H1 (cell line): ENCODE data around the gene PRR23C. TPM values are rescaled to one million over a fixed set of nuclear protein-coding genes. Genes with fewer than 3 reads are reported as not detected.

ENCODE experiments used
- CTCF ChIA-PET: fragments of 300-600 bp; sonication (Branson Sonifier 250); formaldehyde crosslinking; loops from one replicate; lab custom pipeline; 2021; ENCODE audit not compliant: partially characterized antibody; lab: Charles Lee
- POLR2A ChIA-PET: fragments of 300-600 bp; sonication (Branson Sonifier 250); formaldehyde crosslinking; loops from one replicate; lab custom pipeline; 2021; ENCODE audit warnings: inconsistent platforms; ENCODE audit not compliant: partially characterized antibody; lab: Charles Lee
- DNase-seq, 2 experiments: peaks; one replicate each; pipeline versions ENCODE4 v3.0.0 to v3.0.0-alpha.2; 2010 to 2022; ENCODE audit warnings: low spot score in 2 of 2, low read depth in 1 of 2, mixed read lengths in 1 of 2
- FAIRE-seq: peaks from 2 replicates; lab custom pipeline; 2011; peaks lifted over from hg19 to GRCh38; lab: Jason Lieb, UNC
- H2AFZ ChIP-seq: 2 replicates; pipeline ENCODE4 v1.8.1; 2012; ENCODE audit warnings: low read length, inconsistent platforms
- H2AK5ac ChIP-seq: 2 replicates; pipeline ENCODE4 v1.6.1; 2013; ENCODE audit warnings: low read depth, low read length
- H2BK120ac ChIP-seq: replicated peaks from 2 replicates; pipeline ENCODE3; 2013; ENCODE audit warnings: low read depth, low read length, inconsistent platforms
- H2BK12ac ChIP-seq: 2 replicates; pipeline ENCODE4 v1.6.1; 2013; ENCODE audit warnings: low read depth, low read length
- H2BK15ac ChIP-seq: 2 replicates; pipeline ENCODE4 v1.6.1; 2013; ENCODE audit warnings: low read length
- H2BK20ac ChIP-seq: 2 replicates; pipeline ENCODE4 v1.6.1; 2013; ENCODE audit warnings: low read length
- H2BK5ac ChIP-seq: 2 replicates; pipeline ENCODE4 v1.6.1; 2013; ENCODE audit warnings: low read depth, low read length
- H3K14ac ChIP-seq: 2 replicates; pipeline ENCODE4 v1.6.1; 2013; ENCODE audit warnings: inconsistent platforms; ENCODE audit not compliant: insufficient read length
- H3K18ac ChIP-seq: 2 replicates; pipeline ENCODE4 v1.6.1; 2013; ENCODE audit warnings: low read length; ENCODE audit errors: extremely low read depth
- H3K23ac ChIP-seq: 2 replicates; pipeline ENCODE4 v1.6.1; 2013; ENCODE audit warnings: inconsistent platforms; ENCODE audit not compliant: insufficient read length
- H3K23me2 ChIP-seq: 2 replicates; pipeline ENCODE4 v1.6.1; 2013; ENCODE audit warnings: low read depth, low read length
- H3K27ac ChIP-seq: 2 replicates; pipeline ENCODE4 v1.6.1; 2011; ENCODE audit warnings: low read depth, low read length, inconsistent platforms
- H3K27me3 ChIP-seq, 4 experiments: replicated peaks in 1 of 4; 1 replicate in 1 of 4; 2 replicates in 3 of 4; pipeline versions ENCODE4 v1.6.1 to v1.8.1; 2011 to 2013; ENCODE audit warnings: low read length in 3 of 4, mild to moderate bottlenecking in 3 of 4, inconsistent platforms in 2 of 4, mixed read lengths in 2 of 4, moderate library complexity in 1 of 4; ENCODE audit not compliant: control insufficient read depth in 3 of 4, insufficient read depth in 3 of 4; ENCODE audit errors: extremely low read depth in 1 of 4
- H3K36me3 ChIP-seq, 4 experiments: 2 replicates each; pipeline versions ENCODE4 v1.6.1 to v1.8.1; 2011 to 2013; ENCODE audit warnings: mild to moderate bottlenecking in 4 of 4, low read length in 3 of 4, moderate library complexity in 2 of 4, control low read depth in 1 of 4, inconsistent platforms in 1 of 4; ENCODE audit not compliant: insufficient read depth in 4 of 4, control insufficient read depth in 2 of 4
- H3K4ac ChIP-seq: replicated peaks from 2 replicates; pipeline ENCODE3; 2013; ENCODE audit warnings: low read length, low read depth, mixed read lengths, inconsistent platforms; ENCODE audit not compliant: insufficient read length
- H3K4me1 ChIP-seq, 4 experiments: replicated peaks in 1 of 4; 1 replicate in 1 of 4; 2 replicates in 3 of 4; pipeline versions ENCODE4 v1.6.1 to v1.8.1; 2011 to 2013; ENCODE audit warnings: low read length in 3 of 4, inconsistent platforms in 2 of 4, mixed read lengths in 1 of 4; ENCODE audit not compliant: insufficient read depth in 4 of 4, control insufficient read depth in 3 of 4
- H3K4me2 ChIP-seq, 2 experiments: 2 replicates each; pipeline versions ENCODE4 v1.6.1 to v1.8.1; 2011 to 2013; ENCODE audit warnings: low read depth in 2 of 2, low read length in 2 of 2, control low read depth in 1 of 2, inconsistent platforms in 1 of 2, mild to moderate bottlenecking in 1 of 2; ENCODE audit not compliant: insufficient read depth in 1 of 2
- H3K4me3 ChIP-seq, 4 experiments: fragments of 200-600, 300-600 bp in 1 of 4; sonication (generic), shearing (Covaris generic), sonication (Bioruptor Twin) in 1 of 4; 2 replicates each; pipeline versions ENCODE4 v1.5.1 to v1.8.1; 2011 to 2016; ENCODE audit warnings: low read length in 4 of 4, low read depth in 3 of 4, control low read depth in 2 of 4, inconsistent platforms in 2 of 4, mild to moderate bottlenecking in 2 of 4, mixed read lengths in 1 of 4, moderate library complexity in 1 of 4; ENCODE audit not compliant: insufficient read depth in 2 of 4; ENCODE audit errors: extremely low read depth in 1 of 4
- H3K56ac ChIP-seq: replicated peaks from 2 replicates; pipeline ENCODE3; 2013; ENCODE audit warnings: low read depth, mild to moderate bottlenecking, mixed read lengths, low read length, inconsistent platforms; ENCODE audit not compliant: insufficient read length
- H3K79me1 ChIP-seq: 2 replicates; pipeline ENCODE4 v1.6.1; 2013; ENCODE audit warnings: low read depth, low read length, control low read depth
- H3K79me2 ChIP-seq, 2 experiments: 2 replicates each; pipeline versions ENCODE4 v1.6.1 to v1.8.1; 2012 to 2013; ENCODE audit warnings: low read length in 2 of 2, mild to moderate bottlenecking in 2 of 2, inconsistent platforms in 1 of 2; ENCODE audit not compliant: insufficient read depth in 2 of 2, control insufficient read depth in 1 of 2
- H3K9ac ChIP-seq, 4 experiments: replicated peaks in 1 of 4; 1 replicate in 1 of 4; 2 replicates in 3 of 4; pipeline versions ENCODE4 v1.6.1 to v1.8.1; 2011 to 2013; ENCODE audit warnings: low read depth in 3 of 4, low read length in 3 of 4, control low read depth in 2 of 4, mild to moderate bottlenecking in 2 of 4, moderate library complexity in 2 of 4, inconsistent platforms in 1 of 4; ENCODE audit errors: extremely low read depth in 1 of 4
- H3K9me3 ChIP-seq, 2 experiments: 2 replicates each; pipeline versions ENCODE4 v1.6.1 to v1.8.1; 2012 to 2013; ENCODE audit warnings: mild to moderate bottlenecking in 2 of 2, moderate library complexity in 2 of 2, control low read depth in 1 of 2, inconsistent platforms in 1 of 2, low read depth in 1 of 2, low read length in 1 of 2, mixed read lengths in 1 of 2; ENCODE audit not compliant: insufficient read depth in 2 of 2
- H4K20me1 ChIP-seq, 2 experiments: replicated peaks in 1 of 2; 2 replicates each; pipeline versions ENCODE3 to v1.8.1; 2011 to 2013; ENCODE audit warnings: inconsistent platforms in 2 of 2, low read length in 2 of 2, mild to moderate bottlenecking in 1 of 2; ENCODE audit not compliant: insufficient read depth in 2 of 2, control insufficient read depth in 1 of 2
- H4K5ac ChIP-seq: 2 replicates; pipeline ENCODE4 v1.6.1; 2013; ENCODE audit warnings: low read length, low read depth, mixed read lengths, inconsistent platforms; ENCODE audit not compliant: insufficient read length
- H4K8ac ChIP-seq: 2 replicates; pipeline ENCODE4 v1.8.0; 2013; ENCODE audit warnings: mild to moderate bottlenecking, moderate library complexity, low read length, inconsistent platforms; ENCODE audit not compliant: insufficient read depth; ENCODE audit errors: extremely low read depth
- H4K91ac ChIP-seq: replicated peaks from 2 replicates; pipeline ENCODE3; 2013; ENCODE audit warnings: low read length, mixed read lengths, inconsistent platforms; ENCODE audit not compliant: insufficient read length
- CBX5 ChIP-seq: fragments of 300-800, 300-1000 bp; sonication (generic); IDR thresholded peaks from 2 replicates; pipeline ENCODE4 v1.7.1; 2016; ENCODE audit warnings: antibody characterized with exemption, low read length, low read depth
- CBX8 ChIP-seq: fragments of 300-800, 300-1000 bp; sonication (generic); IDR thresholded peaks from 2 replicates; pipeline ENCODE4 v1.7.1; 2016; ENCODE audit warnings: low read depth, low read length, borderline replicate concordance
- HDAC2 ChIP-seq, 2 experiments: fragments of 300-600 bp in 1 of 2; sonication (generic) in 1 of 2; IDR thresholded peaks; 2 replicates each; pipeline ENCODE4 v1.6.1; 2011 to 2012; ENCODE audit warnings: low read depth in 2 of 2, low read length in 2 of 2, mild to moderate bottlenecking in 2 of 2, moderate library complexity in 2 of 2, borderline replicate concordance in 1 of 2, inconsistent platforms in 1 of 2
- JUND ChIP-seq: IDR thresholded peaks from 2 replicates; pipeline ENCODE4 v1.6.1; 2011; ENCODE audit warnings: mild to moderate bottlenecking, improper control_type of control experiment, low read length
- KDM1A ChIP-seq: fragments of 200-600, 300-600 bp; sonication (generic); IDR thresholded peaks from 2 replicates; pipeline ENCODE4 v1.7.1; 2016; ENCODE audit warnings: mild to moderate bottlenecking, low read length, borderline replicate concordance
- MAFK ChIP-seq: IDR thresholded peaks from 2 replicates; pipeline ENCODE4 v1.6.1; 2012; ENCODE audit warnings: low read depth, mild to moderate bottlenecking, improper control_type of control experiment, low read length
- NRF1 ChIP-seq: IDR thresholded peaks from 2 replicates; pipeline ENCODE4 v1.6.1; 2011; ENCODE audit warnings: mild to moderate bottlenecking, low read depth, low read length, improper control_type of control experiment
- RNF2 ChIP-seq: fragments of 200-900, 300-1000 bp; sonication (generic); IDR thresholded peaks from 2 replicates; pipeline ENCODE4 v1.7.1; 2016; ENCODE audit warnings: borderline replicate concordance, low read depth, mild to moderate bottlenecking, antibody characterized with exemption, low read length; ENCODE audit not compliant: poor library complexity, severe bottlenecking; ENCODE audit errors: missing control alignments
- SUZ12 ChIP-seq: fragments of 200-600 bp; sonication (generic); IDR thresholded peaks from 2 replicates; pipeline ENCODE4 v1.6.1; 2012; ENCODE audit warnings: mild to moderate bottlenecking, inconsistent platforms, low read length, moderate library complexity, mixed read lengths
- TAF1 ChIP-seq: IDR thresholded peaks from 2 replicates; pipeline ENCODE4 v1.6.1; 2011; ENCODE audit warnings: mild to moderate bottlenecking, low read depth, low read length
- WGBS, 2 experiments: shearing (Covaris generic) in 1 of 2; methylation state at CpG; one replicate each; pipeline versions ENCODE4 v1.1.6 to v1.1.7; 2013 to 2015; ENCODE audit warnings: low lambda C conversion rate in 2 of 2, mixed read lengths in 2 of 2, inconsistent platforms in 1 of 2, low coverage in 1 of 2, missing lambda C conversion rate in 1 of 2; ENCODE audit not compliant: insufficient replicate concordance in 2 of 2, insufficient coverage in 1 of 2, insufficient read length in 1 of 2; ENCODE audit errors: extremely low coverage in 1 of 2, missing lambda C conversion rate in 1 of 2; 5-methylcytosine and 5-hydroxymethylcytosine counted together
- polyA plus RNA-seq, 7 experiments: library from polyadenylated mRNA; depleted of rRNA in 3 of 7; stranded (reverse) in 5 of 7; unstranded in 2 of 7; fragments of >200 nt in 5 of 7; fragments of 200-250 nt in 2 of 7; gene quantifications; 1 replicate in 5 of 7; 2 replicates in 1 of 7; 4 replicates in 1 of 7; pipeline versions ENCODE4 v1.2.1 to v1.2.3, GENCODE V29; 2011 to 2013; ENCODE audit warnings: missing spikeins in 2 of 7, mixed read lengths in 2 of 7
- total RNA-seq: library from RNA; stranded (reverse); fragmentation: NEBNext Ultra II Directional; extraction: Animal tissue kit (Norgen Biotek cat#: 25700); gene quantifications from 2 replicates; pipeline ENCODE4 v1.2.1, GENCODE V29; 2021

Gene PRR23C
- total and polyA plus RNA-seq, 2 of the 8 experiments (the other 6 are each of a cell fraction or from before 2014, with no cell fraction given), result not detected

DNA sequence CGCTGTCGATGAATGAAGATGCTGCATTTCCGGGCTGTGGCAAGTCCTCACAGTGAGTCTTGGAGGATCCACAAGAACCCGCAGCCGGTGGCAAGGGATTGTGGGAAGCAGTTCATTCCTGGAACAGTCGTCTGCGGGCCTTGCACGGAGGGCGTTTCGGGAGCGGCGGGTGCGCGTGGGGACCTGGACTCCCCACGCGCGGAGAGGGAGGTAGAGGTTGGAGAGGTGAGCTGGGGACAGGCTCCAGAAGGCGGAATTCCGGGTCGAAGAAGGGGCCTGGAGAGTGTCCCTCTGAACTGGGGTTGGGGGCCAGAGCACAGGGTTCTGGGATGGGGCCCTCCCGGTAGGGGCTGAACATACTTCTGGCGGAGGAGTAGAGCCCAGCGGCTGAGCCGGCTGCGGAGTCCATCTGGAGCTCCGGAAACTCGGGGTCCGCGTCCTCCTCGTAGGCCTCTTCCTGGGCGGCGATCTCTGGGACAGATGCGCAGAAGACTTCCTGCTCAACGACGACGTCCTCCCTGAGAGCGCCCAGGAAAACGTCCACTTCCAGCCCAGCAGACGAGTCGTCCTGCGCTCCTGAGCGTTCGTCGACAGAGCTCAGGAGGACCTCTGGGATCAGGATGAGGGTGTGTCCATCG, 39.2 kb downstream of the PRR23C start:
- Histone ChIP-seq H3K9ac (no peak overlapping the region), H3K18ac (no peak overlapping the region), H2BK20ac (no peak overlapping the region), H3K27ac (no peak overlapping the region), H3K4me3 (no peak overlapping the region), H3K23me2 (no peaks in the 10 kb centered on the region), H3K9me3 (peaks cover 0 to 11% of the 10 kb centered on the region in 2 experiments; a peak in 1 of 4 replicates), H3K14ac (no peak overlapping the region), H3K4ac (no peak overlapping the region), H3K79me1 (no peaks in the 10 kb centered on the region), H2AK5ac (no peak overlapping the region), H4K8ac (0 out of 2 replicates have a peak overlapping the region, but pooled peaks have one; percentile 35), H4K20me1 (no peaks in the 10 kb centered on the region), H3K27me3 (no peaks in the 10 kb centered on the region), H2AFZ (no peak overlapping the region), H2BK12ac (no peak overlapping the region), H3K4me1 (no peaks in the 10 kb centered on the region), H3K79me2 (no peaks in the 10 kb centered on the region), H4K5ac (no peak overlapping the region), H3K23ac (no peak overlapping the region), H2BK15ac (no peak overlapping the region), H2BK120ac (no peak overlapping the region), H3K36me3 (no peaks in the 10 kb centered on the region), H3K56ac (no peak overlapping the region), H2BK5ac (no peak overlapping the region), H3K4me2 (no peak overlapping the region), H4K91ac (no peak overlapping the region)
- CTCF ChIA-PET, result interaction anchor here (1.8 kb wide), 1 partner anchor 106 kb away, joined by 4 read pairs; no protein-coding TSS in a partner anchor
- no peak for DNase-seq
- 94% methylated on average over 42 of the region's 45 CpGs; no CpG with 5 or more reads in 1 of the 2 experiments for WGBS, 2 experiments
- no peak for TF ChIP-seq KDM1A
- TF ChIP-seq CBX5, result no peak
- TF ChIP-seq TAF1, result no peak
- no peak for TF ChIP-seq SUZ12
- no peak for TF ChIP-seq CBX8
- TF ChIP-seq RNF2, result no peak
- no peak for TF ChIP-seq JUND
- TF ChIP-seq HDAC2 (IDR thresholded peaks at IDR 0.05; ENCODE audit: borderline replicate concordance in 1 of 2, low read depth in 2 of 2, low read length in 2 of 2), result no peak
- TF ChIP-seq NRF1, result no peak
- no peak for TF ChIP-seq MAFK
- no peak for FAIRE-seq
- POLR2A ChIA-PET, result interaction anchor here (0.9 kb wide), 1 partner anchor 57 kb away, joined by 5 read pairs; no protein-coding TSS in a partner anchor
